HEK293 (cell line): ENCODE data around the gene NMNAT1.

ENCODE experiments used
- CTCF ChIA-PET: fragments of 350-600 bp; formaldehyde crosslinking; extraction: SDS; loops from one replicate; lab custom pipeline; 2021; ENCODE audit warnings: antibody characterized with exemption; lab: Yijun Ruan, JAX
- POLR2A ChIA-PET: fragments of 300-600 bp; formaldehyde crosslinking; extraction: SDS; loops from one replicate; lab custom pipeline; 2020; ENCODE audit warnings: antibody characterized with exemption, inconsistent platforms; lab: Yijun Ruan, JAX
- H3K27ac ChIP-seq: fragments of 200-500 bp; sonication (Bioruptor generic); 2 replicates; pipeline ENCODE4 v1.5.1; 2014; ENCODE audit warnings: low read depth, low read length, control low read depth, inconsistent platforms; ENCODE audit errors: extremely low read depth
- H3K36me3 ChIP-seq, 2 experiments: fragments of 200-500 bp in 1 of 2; sonication (Bioruptor generic) in 1 of 2; 1 replicate in 1 of 2; 2 replicates in 1 of 2; pipeline ENCODE4 v1.5.1; 2014 to 2017; ENCODE audit warnings: inconsistent platforms in 2 of 2, low read length in 2 of 2; ENCODE audit not compliant: control insufficient read depth in 2 of 2, insufficient read depth in 1 of 2
- H3K4me1 ChIP-seq: fragments of 200-500 bp; sonication (Bioruptor generic); 2 replicates; pipeline ENCODE4 v1.5.1; 2014; ENCODE audit warnings: mild to moderate bottlenecking, low read length, inconsistent platforms; ENCODE audit not compliant: control insufficient read depth, insufficient read depth
- H3K4me3 ChIP-seq: 2 replicates; pipeline ENCODE4 v1.5.1; 2011; ENCODE audit warnings: low read depth, mild to moderate bottlenecking, control low read depth, low read length, moderate library complexity
- H3K9me3 ChIP-seq: fragments of 200-500 bp; sonication (Bioruptor generic); 2 replicates; pipeline ENCODE4 v1.5.1; 2014; ENCODE audit warnings: low read depth, low read length, inconsistent platforms; ENCODE audit not compliant: control insufficient read depth, insufficient read depth
- EGR2 ChIP-seq: fragments of 450-650 bp; formaldehyde crosslinking; IDR thresholded peaks from 2 replicates; pipeline ENCODE4 v1.5.1; 2016; ENCODE audit warnings: low read depth, missing biosample characterization, missing genetic modification characterization
- GLIS1 ChIP-seq: fragments of 450-650 bp; formaldehyde crosslinking; IDR thresholded peaks from 2 replicates; pipeline ENCODE4 v1.5.1; 2016; ENCODE audit warnings: missing biosample characterization, missing genetic modification characterization
- HOXA7 ChIP-seq: sonication (generic); formaldehyde crosslinking; IDR thresholded peaks from 2 replicates; pipeline ENCODE4 v1.8.1; 2022; ENCODE audit warnings: missing genetic modification reagents, borderline replicate concordance
- KLF7 ChIP-seq: fragments of 450-650 bp; formaldehyde crosslinking; IDR thresholded peaks from 2 replicates; pipeline ENCODE4 v1.5.1; 2016; ENCODE audit warnings: missing biosample characterization, missing genetic modification characterization, borderline replicate concordance
- OSR2 ChIP-seq: fragments of 450-650 bp; formaldehyde crosslinking; IDR thresholded peaks from 2 replicates; pipeline ENCODE4 v1.5.1; 2016; ENCODE audit warnings: missing biosample characterization, missing genetic modification characterization
- OVOL3 ChIP-seq: fragments of 450-650 bp; formaldehyde crosslinking; IDR thresholded peaks from 2 replicates; pipeline ENCODE4 v1.5.1; 2016; ENCODE audit warnings: missing biosample characterization, missing genetic modification characterization
- SP2 ChIP-seq: fragments of 450-650 bp; formaldehyde crosslinking; IDR thresholded peaks from 2 replicates; pipeline ENCODE4 v1.5.1; 2016; ENCODE audit warnings: missing biosample characterization, missing genetic modification characterization
- SP3 ChIP-seq: fragments of 450-650 bp; formaldehyde crosslinking; IDR thresholded peaks from 2 replicates; pipeline ENCODE4 v1.5.1; 2016; ENCODE audit warnings: missing biosample characterization, missing genetic modification characterization
- TRIM28 ChIP-seq: IDR thresholded peaks from 2 replicates; pipeline ENCODE4 v1.6.1; 2011; ENCODE audit warnings: low read length, control low read depth, borderline replicate concordance
- ZBTB7A ChIP-seq: fragments of 450-650 bp; formaldehyde crosslinking; IDR thresholded peaks from 2 replicates; pipeline ENCODE4 v1.5.1; 2016; ENCODE audit warnings: low read depth, missing biosample characterization, missing genetic modification characterization
- ZNF114 ChIP-seq: fragments of 450-650 bp; formaldehyde crosslinking; IDR thresholded peaks from 2 replicates; pipeline ENCODE4 v1.5.0; 2017; ENCODE audit warnings: missing biosample characterization, missing genetic modification characterization
- ZNF19 ChIP-seq: fragments of 450-650 bp; formaldehyde crosslinking; IDR thresholded peaks from 2 replicates; pipeline ENCODE4; 2016; ENCODE audit warnings: missing biosample characterization, missing genetic modification characterization, low read depth
- ZNF214 ChIP-seq: fragments of 450-650 bp; formaldehyde crosslinking; IDR thresholded peaks from 2 replicates; pipeline ENCODE4 v1.5.1; 2017; ENCODE audit warnings: missing biosample characterization, mild to moderate bottlenecking, missing genetic modification characterization, borderline replicate concordance
- ZNF24 ChIP-seq: fragments of 450-650 bp; formaldehyde crosslinking; IDR thresholded peaks from 2 replicates; pipeline ENCODE4 v1.5.1; 2016; ENCODE audit warnings: missing biosample characterization, missing genetic modification characterization
- ZNF354C ChIP-seq: fragments of 450-650 bp; formaldehyde crosslinking; IDR thresholded peaks from 2 replicates; pipeline ENCODE4 v1.5.1; 2016; ENCODE audit warnings: missing biosample characterization, missing genetic modification characterization, low read depth, borderline replicate concordance
- ZNF37A ChIP-seq: fragments of 450-650 bp; IDR thresholded peaks from 2 replicates; pipeline ENCODE4 v1.5.1; 2018; ENCODE audit warnings: missing biosample characterization, missing genetic modification characterization
- ZNF416 ChIP-seq: fragments of 450-650 bp; formaldehyde crosslinking; IDR thresholded peaks from 2 replicates; pipeline ENCODE4 v1.5.1; 2016; ENCODE audit warnings: missing biosample characterization, missing genetic modification characterization
- ZNF521 ChIP-seq: fragments of 450-650 bp; formaldehyde crosslinking; IDR thresholded peaks from 2 replicates; pipeline ENCODE4 v1.5.1; 2017; ENCODE audit warnings: missing biosample characterization, mild to moderate bottlenecking, missing genetic modification characterization
- ZNF530 ChIP-seq: fragments of 450-650 bp; formaldehyde crosslinking; IDR thresholded peaks from 2 replicates; pipeline ENCODE4 v1.5.1; 2016; ENCODE audit warnings: low read depth, missing biosample characterization, missing genetic modification characterization
- ZNF548 ChIP-seq: fragments of 450-650 bp; formaldehyde crosslinking; IDR thresholded peaks from 2 replicates; pipeline ENCODE4 v1.5.1; 2016; ENCODE audit warnings: missing biosample characterization, missing genetic modification characterization
- ZNF555 ChIP-seq: fragments of 450-650 bp; formaldehyde crosslinking; conservative IDR thresholded peaks from 2 replicates; pipeline ENCODE4 v1.5.1; 2017; ENCODE audit warnings: missing biosample characterization, mild to moderate bottlenecking, missing genetic modification characterization, inconsistent platforms
- ZNF558 ChIP-seq: fragments of 450-650 bp; formaldehyde crosslinking; IDR thresholded peaks from 2 replicates; pipeline ENCODE4 v1.5.1; 2016; ENCODE audit warnings: missing biosample characterization, missing genetic modification characterization
- ZNF624 ChIP-seq: fragments of 450-650 bp; formaldehyde crosslinking; IDR thresholded peaks from 2 replicates; pipeline ENCODE4 v1.5.1; 2017; ENCODE audit warnings: missing biosample characterization, missing genetic modification characterization
- ZNF664 ChIP-seq: fragments of 450-650 bp; formaldehyde crosslinking; IDR thresholded peaks from 2 replicates; pipeline ENCODE4 v1.5.1; 2016; ENCODE audit warnings: missing biosample characterization, missing genetic modification characterization
- ZNF747 ChIP-seq: fragments of 450-650 bp; formaldehyde crosslinking; IDR thresholded peaks from 2 replicates; pipeline ENCODE4 v1.5.1; 2016; ENCODE audit warnings: missing biosample characterization, missing genetic modification characterization
- ZNF776 ChIP-seq: fragments of 450-650 bp; formaldehyde crosslinking; IDR thresholded peaks from 2 replicates; pipeline ENCODE4 v1.5.0; 2017; ENCODE audit warnings: missing biosample characterization, missing genetic modification characterization, borderline replicate concordance
- ZNF830 ChIP-seq: fragments of 450-650 bp; IDR thresholded peaks from 2 replicates; pipeline ENCODE4 v1.5.0; 2018; ENCODE audit warnings: missing biosample characterization, missing genetic modification characterization, low read depth, mild to moderate bottlenecking, moderate library complexity
- TF ChIP-seq, protein P1 (sequence below): fragments of 450-650 bp; formaldehyde crosslinking; IDR thresholded peaks from 2 replicates; pipeline ENCODE4 v1.5.1; 2016; ENCODE audit warnings: missing biosample characterization, missing genetic modification characterization, borderline replicate concordance
- TF ChIP-seq, protein P2 (sequence below): fragments of 450-650 bp; formaldehyde crosslinking; IDR thresholded peaks from 2 replicates; pipeline ENCODE4 v1.5.1; 2016; ENCODE audit warnings: missing biosample characterization, missing genetic modification characterization
- TF ChIP-seq, protein P3 (sequence below): fragments of 450-650 bp; formaldehyde crosslinking; IDR thresholded peaks from 2 replicates; pipeline ENCODE4 v1.5.1; 2016; ENCODE audit warnings: missing biosample characterization, missing genetic modification characterization
- TF ChIP-seq, protein P4 (sequence below): fragments of 450-650 bp; formaldehyde crosslinking; IDR thresholded peaks from 2 replicates; pipeline ENCODE4 v1.5.1; 2016; ENCODE audit warnings: missing biosample characterization, missing genetic modification characterization
- TF ChIP-seq, protein P5 (sequence below): sonication (generic); formaldehyde crosslinking; IDR thresholded peaks from 2 replicates; pipeline ENCODE4 v1.8.1; 2022; ENCODE audit warnings: mild to moderate bottlenecking, moderate library complexity, missing genetic modification reagents

Gene NMNAT1

DNA sequence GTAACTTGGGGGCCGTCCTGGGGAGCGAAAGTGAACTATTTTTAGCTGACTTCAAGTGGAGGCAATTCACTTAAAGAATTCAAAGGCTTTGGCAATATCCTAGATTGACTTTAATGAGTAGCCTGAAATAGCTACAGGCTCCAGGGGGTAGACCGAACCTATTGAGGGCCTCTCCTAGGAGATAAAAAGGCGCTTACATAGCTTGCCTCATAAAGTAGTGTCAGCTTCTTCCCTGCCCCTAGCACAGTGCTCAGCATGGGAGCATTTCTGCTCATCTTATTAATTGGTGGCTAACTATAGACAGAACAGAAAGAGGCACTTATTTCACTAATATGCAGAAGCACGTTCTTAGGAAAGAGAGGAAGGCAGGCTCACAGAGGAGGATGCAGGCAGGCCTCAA is 20.9 kb upstream of the NMNAT1 start:
- Histone ChIP-seq H3K9me3 (no peaks in the 10 kb centered on the region), H3K4me3 (no peak overlapping the region), H3K4me1 (peaks cover 4% of the 10 kb centered on the region; the same call in 1 of the 2 replicates), H3K36me3 (no peaks in the 10 kb centered on the region), H3K27ac (no peak overlapping the region)
- ChIA-PET POLR2A (interaction anchor here (1.5 kb wide), 2 partner anchors 12 to 21 kb away, joined by 3 to 7 read pairs; partner anchors contain the start of genes LZIC and NMNAT1), CTCF (interaction anchor here (0.6 to 2.1 kb wide), 3 partner anchors 19 to 482 kb away, joined by 3 to 6 read pairs (median 5); no protein-coding TSS in a partner anchor)
- TF ChIP-seq SP3 (tag by site-specific recombination) = no peak
- TF ChIP-seq HOXA7 (CRISPR knock-in tag) = no peak
- TF ChIP-seq ZNF37A (tag by site-specific recombination) = no peak
- TF ChIP-seq ZNF558 (tag by site-specific recombination) = no peak
- no peak for TF ChIP-seq ZNF830
- TF ChIP-seq ZNF530 = no peak
- TF ChIP-seq ZNF747 (tag by site-specific recombination) = no peak
- peak; percentile 86 for TF ChIP-seq OSR2
- TF ChIP-seq ZNF416 (tag by site-specific recombination) = no peak
- TF ChIP-seq ZNF24 (tag by site-specific recombination) = 0 out of 2 replicates have a peak, but pooled peaks have one; percentile 19
- TF ChIP-seq ZNF19 = no peak
- no peak for TF ChIP-seq ZNF664 (tag by site-specific recombination)
- 0 out of 2 replicates have a peak, but pooled peaks have one; percentile 30 for TF ChIP-seq TRIM28
- no peak for TF ChIP-seq ZNF214 (tag by site-specific recombination)
- no peak for TF ChIP-seq ZBTB7A (tag by site-specific recombination)
- TF ChIP-seq ZNF354C (tag by site-specific recombination) = no peak
- TF ChIP-seq, protein P1, sequence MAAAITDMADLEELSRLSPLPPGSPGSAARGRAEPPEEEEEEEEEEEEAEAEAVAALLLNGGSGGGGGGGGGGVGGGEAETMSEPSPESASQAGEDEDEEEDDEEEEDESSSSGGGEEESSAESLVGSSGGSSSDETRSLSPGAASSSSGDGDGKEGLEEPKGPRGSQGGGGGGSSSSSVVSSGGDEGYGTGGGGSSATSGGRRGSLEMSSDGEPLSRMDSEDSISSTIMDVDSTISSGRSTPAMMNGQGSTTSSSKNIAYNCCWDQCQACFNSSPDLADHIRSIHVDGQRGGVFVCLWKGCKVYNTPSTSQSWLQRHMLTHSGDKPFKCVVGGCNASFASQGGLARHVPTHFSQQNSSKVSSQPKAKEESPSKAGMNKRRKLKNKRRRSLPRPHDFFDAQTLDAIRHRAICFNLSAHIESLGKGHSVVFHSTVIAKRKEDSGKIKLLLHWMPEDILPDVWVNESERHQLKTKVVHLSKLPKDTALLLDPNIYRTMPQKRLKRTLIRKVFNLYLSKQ = no peak
- TF ChIP-seq, protein P2, sequence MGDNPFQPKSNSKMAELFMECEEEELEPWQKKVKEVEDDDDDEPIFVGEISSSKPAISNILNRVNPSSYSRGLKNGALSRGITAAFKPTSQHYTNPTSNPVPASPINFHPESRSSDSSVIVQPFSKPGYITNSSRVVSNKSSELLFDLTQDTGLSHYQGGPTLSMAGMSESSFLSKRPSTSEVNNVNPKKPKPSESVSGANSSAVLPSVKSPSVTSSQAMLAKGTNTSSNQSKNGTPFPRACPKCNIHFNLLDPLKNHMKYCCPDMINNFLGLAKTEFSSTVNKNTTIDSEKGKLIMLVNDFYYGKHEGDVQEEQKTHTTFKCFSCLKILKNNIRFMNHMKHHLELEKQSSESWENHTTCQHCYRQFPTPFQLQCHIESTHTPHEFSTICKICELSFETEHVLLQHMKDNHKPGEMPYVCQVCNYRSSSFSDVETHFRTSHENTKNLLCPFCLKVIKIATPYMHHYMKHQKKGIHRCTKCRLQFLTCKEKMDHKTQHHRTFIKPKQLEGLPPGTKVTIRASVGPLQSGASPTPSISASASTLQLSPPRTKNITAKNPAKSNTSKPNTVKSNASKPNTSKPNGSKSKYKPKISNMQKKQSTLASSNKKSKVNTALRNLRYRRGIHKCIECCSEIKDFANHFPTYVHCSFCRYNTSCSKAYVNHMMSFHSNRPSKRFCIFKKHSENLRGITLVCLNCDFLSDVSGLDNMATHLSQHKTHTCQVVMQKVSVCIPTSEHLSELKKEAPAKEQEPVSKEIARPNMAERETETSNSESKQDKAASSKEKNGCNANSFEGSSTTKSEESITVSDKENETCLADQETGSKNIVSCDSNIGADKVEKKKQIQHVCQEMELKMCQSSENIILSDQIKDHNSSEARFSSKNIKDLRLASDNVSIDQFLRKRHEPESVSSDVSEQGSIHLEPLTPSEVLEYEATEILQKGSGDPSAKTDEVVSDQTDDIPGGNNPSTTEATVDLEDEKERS (tag by site-specific recombination) = no peak
- no peak for TF ChIP-seq EGR2 (tag by site-specific recombination)
- TF ChIP-seq ZNF555 (tag by site-specific recombination) = no peak
- TF ChIP-seq, protein P3, sequence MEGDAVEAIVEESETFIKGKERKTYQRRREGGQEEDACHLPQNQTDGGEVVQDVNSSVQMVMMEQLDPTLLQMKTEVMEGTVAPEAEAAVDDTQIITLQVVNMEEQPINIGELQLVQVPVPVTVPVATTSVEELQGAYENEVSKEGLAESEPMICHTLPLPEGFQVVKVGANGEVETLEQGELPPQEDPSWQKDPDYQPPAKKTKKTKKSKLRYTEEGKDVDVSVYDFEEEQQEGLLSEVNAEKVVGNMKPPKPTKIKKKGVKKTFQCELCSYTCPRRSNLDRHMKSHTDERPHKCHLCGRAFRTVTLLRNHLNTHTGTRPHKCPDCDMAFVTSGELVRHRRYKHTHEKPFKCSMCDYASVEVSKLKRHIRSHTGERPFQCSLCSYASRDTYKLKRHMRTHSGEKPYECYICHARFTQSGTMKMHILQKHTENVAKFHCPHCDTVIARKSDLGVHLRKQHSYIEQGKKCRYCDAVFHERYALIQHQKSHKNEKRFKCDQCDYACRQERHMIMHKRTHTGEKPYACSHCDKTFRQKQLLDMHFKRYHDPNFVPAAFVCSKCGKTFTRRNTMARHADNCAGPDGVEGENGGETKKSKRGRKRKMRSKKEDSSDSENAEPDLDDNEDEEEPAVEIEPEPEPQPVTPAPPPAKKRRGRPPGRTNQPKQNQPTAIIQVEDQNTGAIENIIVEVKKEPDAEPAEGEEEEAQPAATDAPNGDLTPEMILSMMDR = no peak
- TF ChIP-seq ZNF114 (tag by site-specific recombination) = no peak
- TF ChIP-seq ZNF624 (tag by site-specific recombination) = no peak
- TF ChIP-seq, protein P4, sequence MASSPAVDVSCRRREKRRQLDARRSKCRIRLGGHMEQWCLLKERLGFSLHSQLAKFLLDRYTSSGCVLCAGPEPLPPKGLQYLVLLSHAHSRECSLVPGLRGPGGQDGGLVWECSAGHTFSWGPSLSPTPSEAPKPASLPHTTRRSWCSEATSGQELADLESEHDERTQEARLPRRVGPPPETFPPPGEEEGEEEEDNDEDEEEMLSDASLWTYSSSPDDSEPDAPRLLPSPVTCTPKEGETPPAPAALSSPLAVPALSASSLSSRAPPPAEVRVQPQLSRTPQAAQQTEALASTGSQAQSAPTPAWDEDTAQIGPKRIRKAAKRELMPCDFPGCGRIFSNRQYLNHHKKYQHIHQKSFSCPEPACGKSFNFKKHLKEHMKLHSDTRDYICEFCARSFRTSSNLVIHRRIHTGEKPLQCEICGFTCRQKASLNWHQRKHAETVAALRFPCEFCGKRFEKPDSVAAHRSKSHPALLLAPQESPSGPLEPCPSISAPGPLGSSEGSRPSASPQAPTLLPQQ (tag by site-specific recombination) = 0 out of 2 replicates have a peak, but pooled peaks have one; percentile 16
- no peak for TF ChIP-seq ZNF776
- no peak for TF ChIP-seq SP2 (tag by site-specific recombination)
- no peak for TF ChIP-seq KLF7
- peak; percentile 100 for TF ChIP-seq GLIS1 (tag by site-specific recombination)
- TF ChIP-seq OVOL3 (tag by site-specific recombination) = no peak
- TF ChIP-seq, protein P5, sequence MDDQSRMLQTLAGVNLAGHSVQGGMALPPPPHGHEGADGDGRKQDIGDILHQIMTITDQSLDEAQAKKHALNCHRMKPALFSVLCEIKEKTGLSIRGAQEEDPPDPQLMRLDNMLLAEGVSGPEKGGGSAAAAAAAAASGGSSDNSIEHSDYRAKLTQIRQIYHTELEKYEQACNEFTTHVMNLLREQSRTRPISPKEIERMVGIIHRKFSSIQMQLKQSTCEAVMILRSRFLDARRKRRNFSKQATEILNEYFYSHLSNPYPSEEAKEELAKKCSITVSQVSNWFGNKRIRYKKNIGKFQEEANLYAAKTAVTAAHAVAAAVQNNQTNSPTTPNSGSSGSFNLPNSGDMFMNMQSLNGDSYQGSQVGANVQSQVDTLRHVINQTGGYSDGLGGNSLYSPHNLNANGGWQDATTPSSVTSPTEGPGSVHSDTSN (CRISPR knock-in tag) = no peak
- no peak for TF ChIP-seq ZNF521
- TF ChIP-seq ZNF548 = no peak
